Inflammatory macrophage treated with lipopolysaccharide for 4 hours (primary cell): ENCODE measurements around the gene DNAH3.

Experiments
- DNase-seq: peaks from one replicate; pipeline ENCODE4 v3.0.0-alpha.2; 2020

DNAH3 gene

DNA sequence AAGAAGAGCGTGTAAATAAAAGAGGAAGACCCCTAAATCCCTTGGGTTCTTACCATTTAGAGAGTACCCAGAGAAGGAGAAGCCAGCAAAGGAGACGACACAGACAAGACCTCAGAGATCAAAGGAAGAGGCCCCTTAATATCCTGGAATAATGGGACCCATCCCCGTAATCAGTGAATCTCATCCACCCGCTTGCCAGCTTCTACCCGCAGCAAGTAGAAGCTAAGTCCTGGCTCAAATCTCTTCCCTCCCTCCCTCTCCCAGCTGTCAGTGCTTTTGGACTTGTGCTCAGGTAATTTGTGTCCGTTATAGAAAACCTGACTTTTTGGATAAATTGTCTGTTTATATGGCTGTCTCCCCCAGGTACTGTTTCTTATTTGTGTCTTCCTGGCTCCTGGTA lies 248.2 kb downstream of the DNAH3 start:
- DNase-seq = no peak

DNA sequence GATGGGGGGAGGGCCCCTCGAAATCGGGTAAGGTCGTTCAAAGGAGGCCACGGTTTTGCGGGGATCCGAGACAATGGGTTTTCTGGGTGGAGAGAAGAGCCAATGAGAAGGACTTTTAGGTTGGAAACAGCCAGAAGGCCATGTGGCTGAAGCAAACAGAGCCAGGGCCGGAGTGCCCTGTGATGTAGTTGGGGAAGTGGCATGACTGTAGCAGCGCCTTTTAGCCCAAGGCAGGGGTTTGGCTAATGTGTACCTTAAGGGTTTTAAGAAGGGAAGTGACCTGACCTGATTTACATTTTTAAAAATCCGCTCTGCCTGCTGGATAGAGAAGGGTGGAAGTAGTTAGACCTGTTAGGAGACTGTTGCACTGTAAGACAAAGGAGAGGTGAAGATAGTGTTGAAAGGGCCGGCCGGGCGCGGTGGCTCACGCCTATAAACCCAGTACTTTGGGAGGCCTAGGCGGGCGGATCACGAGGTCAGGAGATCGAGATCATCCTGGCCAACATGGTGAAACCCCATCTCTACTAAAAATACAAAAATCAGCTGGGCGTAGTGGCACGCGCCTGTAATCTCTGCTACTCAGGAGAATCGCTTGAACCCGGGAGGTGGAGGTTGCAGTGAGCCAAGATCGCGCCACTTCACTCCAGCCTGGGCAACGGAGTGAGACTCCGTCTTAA lies 249.1 kb downstream of the DNAH3 start:
- DNase-seq = peak; percentile 75

DNA sequence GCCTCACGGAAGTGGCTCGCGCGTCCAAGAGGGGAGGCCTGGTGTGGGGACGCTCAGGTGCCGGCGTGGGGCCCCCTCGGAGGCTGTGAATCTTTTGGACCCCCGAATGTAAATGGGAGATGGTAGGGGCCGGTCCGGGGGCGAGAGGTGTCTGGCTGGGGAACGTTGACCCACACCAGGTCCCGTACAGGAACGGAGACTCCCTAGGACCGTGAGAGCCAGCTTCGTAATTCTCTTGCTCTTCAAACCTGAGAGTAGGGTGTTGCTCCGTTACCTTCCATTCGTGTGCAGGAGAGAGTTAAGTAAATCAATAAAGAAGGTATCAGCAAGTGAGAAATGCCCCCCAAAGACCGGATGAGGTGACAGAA lies 249.6 kb downstream of the DNAH3 start:
- no peak for DNase-seq

DNA sequence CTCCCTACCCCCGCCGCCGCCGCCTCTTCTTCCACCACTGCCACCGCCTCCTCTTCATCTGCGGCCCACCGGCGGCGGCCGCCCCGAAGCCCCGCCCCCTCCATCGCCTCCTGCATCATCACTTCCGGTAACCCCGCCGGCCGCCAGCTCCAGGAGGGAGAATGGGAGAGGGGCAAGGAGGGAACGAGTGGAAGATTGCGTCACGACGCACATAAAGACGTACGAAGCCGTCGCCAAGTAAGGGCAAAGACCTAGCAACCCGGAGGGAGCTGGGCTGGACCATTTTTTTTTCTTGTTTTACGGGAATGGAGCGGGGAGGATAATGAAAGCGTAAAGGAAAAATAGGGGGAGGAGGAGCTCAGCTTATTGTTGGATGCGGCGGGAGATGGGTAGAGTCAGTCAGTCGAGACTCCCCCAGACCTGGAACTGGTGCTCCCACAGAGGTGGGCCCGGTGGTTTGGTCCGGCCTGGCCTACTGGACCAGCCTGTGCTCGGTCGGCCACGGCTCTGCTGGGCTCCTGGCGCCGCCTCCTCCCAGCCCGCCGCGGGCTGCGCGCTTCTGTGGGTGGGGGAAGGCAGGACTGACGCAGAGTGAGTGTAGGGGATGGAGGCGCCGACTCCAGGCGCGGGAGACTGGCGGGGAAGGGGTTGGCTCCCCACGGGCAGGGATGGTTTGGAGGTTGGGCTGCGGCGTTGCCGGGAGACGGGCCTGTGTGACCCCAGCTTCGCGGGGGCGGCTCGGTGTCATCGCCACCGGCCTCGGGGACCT lies 250.2 kb downstream of the DNAH3 start, which contains the start of the genes DCUN1D3 and LYRM1:
Gene DCUN1D3, minus strand, starts transcription at position 60 of the 769 bp plus-strand sequence. CDS start 37,820 bp downstream, outside the sequence.
Gene LYRM1, plus strand, starts transcription at position 473 of the 769 bp plus-strand sequence. CDS start 14,785 bp downstream, outside the sequence.
- DNase-seq = peak; percentile 97

DNA sequence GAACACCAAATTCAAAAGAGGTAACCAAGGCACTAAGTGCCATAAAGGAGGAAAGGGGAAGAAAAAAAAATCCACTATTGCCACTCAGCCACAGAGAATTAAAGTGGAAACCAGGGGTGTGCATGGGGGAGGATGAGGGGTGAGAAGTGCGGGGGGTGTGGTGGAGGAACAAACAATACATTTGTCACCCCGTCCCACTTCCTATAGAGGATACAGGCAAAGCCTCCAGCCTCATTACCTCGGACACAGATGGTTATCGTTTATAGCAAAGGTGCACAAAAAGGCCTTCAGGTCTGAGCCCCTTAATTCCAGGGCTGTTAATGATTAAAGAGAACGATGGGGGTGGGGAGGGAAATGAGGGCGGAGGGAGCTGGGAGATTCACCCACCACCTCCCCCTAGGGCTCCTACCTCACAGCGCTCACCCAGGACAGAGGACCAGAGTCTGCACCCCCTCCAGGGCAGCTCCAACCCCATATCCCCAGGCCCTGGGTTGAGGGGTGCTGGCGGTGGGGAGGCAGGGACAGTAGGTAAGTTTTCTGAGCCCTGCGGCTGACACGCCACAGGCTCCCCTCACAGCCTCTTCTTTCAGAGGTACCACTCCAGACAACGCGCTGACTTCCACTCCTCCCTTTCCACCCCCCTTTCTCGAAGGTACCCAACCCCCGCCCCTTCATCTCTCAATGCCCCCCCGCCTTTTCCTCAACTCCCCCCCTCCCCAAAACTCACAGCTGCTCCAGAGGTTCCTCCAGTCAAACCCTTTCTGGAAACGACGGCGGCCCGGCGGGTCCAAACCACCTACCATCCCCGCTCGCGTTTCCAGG lies 251.0 kb downstream of the DNAH3 start:
- peak; percentile 65 for DNase-seq

DNA sequence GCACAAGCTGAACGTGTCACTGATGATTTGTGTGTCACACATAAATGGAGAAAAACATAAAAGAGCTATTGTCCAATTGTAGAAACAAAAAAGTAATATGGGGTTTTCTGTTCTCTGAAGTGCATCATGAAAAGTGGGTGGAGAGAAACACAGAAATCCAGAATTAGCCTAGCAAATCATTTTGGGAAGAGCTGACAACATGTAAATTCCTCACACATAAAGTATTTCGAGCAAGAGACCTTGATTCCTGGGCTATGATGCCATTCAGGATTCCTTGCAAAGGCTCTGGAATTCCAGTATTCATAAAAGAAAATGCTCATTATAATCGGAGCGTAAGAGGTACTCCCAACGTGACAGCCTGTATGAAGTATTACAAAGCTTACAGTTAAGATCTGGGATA lies 251.6 kb downstream of the DNAH3 start:
- DNase-seq = no peak

DNA sequence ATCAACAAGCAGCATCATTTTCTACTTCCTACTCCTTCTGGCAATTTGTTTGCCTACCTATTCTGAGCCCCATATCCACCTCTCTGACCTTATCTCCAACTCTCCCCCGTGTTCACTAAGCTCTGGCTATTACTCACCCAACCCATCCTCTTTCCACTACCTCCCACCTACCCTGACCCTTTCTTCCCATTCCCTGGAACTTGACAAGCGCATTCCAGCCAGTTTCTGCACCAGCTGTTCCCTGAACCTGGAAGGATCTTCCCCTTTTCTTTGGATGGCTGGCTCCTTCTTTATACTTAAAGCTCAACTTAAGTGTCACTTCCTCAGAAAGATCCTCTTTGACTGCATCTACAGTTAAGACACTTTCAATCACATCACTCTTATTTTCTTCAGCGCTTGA lies 252.7 kb downstream of the DNAH3 start:
- DNase-seq = peak; percentile 41

DNA sequence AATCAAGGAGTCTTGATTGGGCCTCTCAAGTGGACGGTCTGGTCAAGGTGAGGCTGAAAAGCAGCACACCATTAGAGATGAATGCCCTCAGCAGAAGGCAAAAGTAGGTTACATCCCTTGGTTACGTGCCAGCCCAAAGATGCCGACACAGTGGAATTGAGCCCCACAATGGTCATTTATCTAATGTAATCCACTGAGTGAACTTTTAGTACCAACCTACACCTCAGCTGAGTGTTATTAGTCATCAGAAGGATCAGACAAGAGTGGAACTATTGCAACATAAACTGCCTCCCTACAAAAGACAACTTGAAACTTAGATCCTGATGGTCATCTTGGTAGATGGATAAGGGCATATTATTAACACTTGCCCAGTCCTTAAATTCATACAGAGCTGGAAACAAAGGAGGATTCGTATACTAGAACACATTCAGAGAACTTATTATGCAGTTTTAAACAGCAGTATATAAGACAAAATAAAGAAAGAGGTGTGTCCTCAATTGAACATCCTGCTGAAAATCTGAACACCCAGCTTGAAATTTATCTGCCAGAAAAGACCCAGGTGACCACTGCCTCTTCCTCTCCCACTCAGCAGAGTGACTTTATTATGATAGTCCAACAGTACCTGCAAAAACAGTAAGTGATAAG lies 253.3 kb downstream of the DNAH3 start:
- peak; percentile 78 for DNase-seq

DNA sequence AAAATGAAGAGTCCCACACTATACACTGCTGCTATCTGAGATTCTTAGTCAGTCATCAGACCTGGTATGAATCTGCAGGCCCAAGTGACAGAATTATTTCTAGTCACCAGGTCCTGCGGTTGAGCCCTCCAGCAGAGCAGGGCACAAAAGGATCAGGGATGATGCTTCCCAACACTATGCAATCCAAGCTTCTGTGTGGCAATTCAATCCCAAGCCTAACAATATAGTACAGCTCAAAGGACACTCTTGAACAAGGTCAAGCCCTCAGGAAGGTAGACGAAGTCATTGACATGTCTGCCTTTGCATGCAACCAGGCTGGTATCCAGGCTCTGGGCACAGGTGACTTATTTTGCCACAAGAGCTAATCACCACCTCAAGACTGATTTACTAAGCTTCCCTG lies 256.3 kb downstream of the DNAH3 start:
- no peak for DNase-seq

DNA sequence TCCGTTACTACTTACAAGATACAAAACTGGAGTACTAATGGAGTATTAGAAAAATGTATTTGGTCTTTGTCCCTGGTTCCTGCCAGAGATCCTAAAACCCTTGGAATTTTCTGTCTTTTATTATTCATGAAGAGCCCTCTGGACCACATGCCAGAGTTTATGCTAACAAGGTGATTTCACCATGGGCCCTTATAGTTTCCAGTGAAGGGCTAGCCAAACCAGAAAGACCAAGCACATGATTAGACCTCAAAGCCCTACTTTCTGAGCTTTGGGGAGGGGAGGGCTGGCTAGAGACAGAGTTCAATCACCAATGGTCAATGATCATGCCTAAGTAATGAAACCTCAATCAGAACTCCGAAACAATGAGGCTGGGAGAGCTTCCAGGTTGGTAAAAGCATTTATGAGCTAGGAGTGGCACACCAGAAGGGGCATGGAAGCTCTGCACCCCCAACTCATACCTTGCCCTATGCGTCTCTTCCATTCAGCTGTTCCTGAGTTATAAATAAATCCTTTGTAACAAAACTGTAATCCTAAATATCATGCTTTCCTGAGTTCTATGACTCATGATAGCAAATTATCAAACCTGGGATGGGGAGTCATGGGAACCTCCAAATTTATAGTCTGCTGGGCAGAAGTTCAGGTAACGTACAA lies 260.9 kb downstream of the DNAH3 start:
- DNase-seq = no peak

DNA sequence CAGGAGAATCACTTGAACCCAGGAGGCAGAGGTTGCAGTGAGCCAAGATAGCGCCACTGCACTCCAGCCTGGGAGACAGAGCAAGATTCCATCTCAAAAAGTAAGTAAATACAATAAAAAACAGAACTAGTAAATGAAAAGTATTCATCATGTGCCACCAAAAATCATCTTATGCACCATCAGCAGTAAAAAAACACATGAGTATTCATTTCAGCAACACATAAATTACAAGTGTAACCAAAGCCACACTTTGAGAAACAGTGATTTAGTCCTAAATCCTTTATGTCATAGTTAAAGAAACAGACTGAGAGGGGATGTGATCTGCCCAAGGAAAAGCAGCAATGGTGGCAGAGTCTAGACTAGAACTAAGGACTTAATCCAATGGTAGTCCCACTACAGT lies 263.4 kb downstream of the DNAH3 start:
- no peak for DNase-seq

DNA sequence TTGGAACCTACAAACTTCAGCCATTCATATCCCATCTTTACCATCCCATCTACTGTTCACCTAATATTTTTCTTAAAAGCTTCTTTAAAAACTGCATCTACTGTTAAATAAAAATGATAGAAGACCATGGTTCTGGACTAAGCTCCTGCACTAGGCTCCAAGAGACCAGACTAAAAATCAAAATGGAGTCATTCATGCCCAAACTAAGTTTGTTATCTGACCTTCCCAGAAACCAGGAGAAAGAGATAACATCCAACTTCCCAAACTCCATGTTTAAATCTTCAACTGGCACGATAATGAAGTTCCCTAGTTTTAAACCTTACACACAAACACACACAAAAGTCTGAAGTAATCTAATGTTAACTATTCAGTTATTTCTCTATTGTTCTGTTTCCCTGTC lies 264.3 kb downstream of the DNAH3 start:
- no peak for DNase-seq

DNA sequence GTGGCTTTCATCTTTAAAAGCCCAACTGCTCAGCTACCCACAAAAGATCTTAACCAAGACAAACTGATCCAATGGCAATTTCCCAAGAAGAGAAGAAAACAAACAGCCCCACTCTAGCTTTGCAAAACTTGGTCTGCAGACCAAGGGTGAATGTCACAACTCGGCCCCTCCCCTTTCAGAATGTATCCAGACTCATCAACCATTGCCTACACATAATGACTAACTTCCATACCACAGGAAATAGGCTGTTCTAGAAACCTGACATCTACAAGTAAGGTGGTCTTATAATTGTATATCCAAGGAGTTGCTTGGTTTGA lies 266.4 kb downstream of the DNAH3 start:
- peak; percentile 67 for DNase-seq

DNA sequence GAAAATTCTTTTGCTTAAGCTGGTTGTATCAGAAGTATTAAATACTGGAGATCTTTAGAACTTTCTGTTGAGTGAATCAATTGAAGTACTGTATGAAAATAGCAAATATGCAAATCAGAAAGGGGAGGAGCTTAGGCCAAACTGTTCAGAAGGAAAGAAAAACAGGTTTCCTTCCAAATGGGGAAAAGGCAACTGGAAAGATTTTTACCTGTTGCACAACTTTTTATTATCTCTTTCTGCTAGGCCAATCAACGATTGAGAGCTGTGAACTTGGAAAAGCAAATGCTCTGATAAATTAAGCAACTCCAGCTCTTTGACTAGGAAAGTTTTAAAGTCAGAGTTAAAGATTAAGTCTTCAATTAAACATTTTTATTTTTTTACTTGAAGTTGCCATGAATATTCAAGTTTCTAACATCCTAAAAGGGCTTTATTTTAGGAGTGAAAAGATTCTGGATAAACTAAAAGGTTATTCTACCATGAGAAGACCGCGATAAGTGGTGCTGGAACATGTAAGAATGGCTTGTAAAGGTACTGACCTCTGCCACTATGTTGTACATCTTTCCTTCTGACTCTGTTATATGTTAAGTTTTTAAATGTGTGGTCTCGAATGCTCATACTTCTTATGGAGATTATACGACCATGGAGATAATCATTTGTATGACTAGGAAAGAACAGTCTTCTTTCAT lies 266.9 kb downstream of the DNAH3 start:
- DNase-seq = no peak
